Endothelial cell of umbilical vein (primary cell): Measurements from ENCODE around the gene GRM4. TPM values are rescaled to one million over a fixed set of nuclear protein-coding genes. Genes with fewer than 3 reads are reported as not detected.

Experiments
- BruUV-seq: library from RNA; stranded (reverse); fragments of 400-500 nt; replicated peaks from 2 replicates; lab custom pipeline; 2021; lab: Mats Ljungman, UMichigan
- CTCF ChIA-PET: fragments of 300-600, 350-600 bp; sonication (Branson Sonifier 250); formaldehyde crosslinking; loops from one replicate; lab custom pipeline; 2021; ENCODE audit warnings: antibody characterized with exemption, inconsistent platforms; lab: Charles Lee
- POLR2A ChIA-PET: fragments of 300-600, 350-600 bp; sonication (Branson Sonifier 250); formaldehyde crosslinking; loops from one replicate; lab custom pipeline; 2021; ENCODE audit warnings: antibody characterized with exemption, inconsistent platforms; lab: Charles Lee
- DNase-seq: peaks from one replicate; pipeline ENCODE4 v3.0.0-alpha.2; 2011; ENCODE audit warnings: low read depth, low spot score
- FAIRE-seq: peaks from 2 replicates; lab custom pipeline; 2011; peaks lifted over from hg19 to GRCh38; lab: Jason Lieb, UNC
- H2AFZ ChIP-seq: 2 replicates; pipeline ENCODE4 v1.6.0; 2012; ENCODE audit warnings: low read depth, low read length, control low read depth, inconsistent platforms
- H3K27ac ChIP-seq: 2 replicates; pipeline ENCODE4 v1.5.1; 2011; ENCODE audit warnings: low read depth, mild to moderate bottlenecking, control low read depth, low read length, moderate library complexity; ENCODE audit not compliant: insufficient read depth
- H3K27me3 ChIP-seq, 2 experiments: 2 replicates each; pipeline versions ENCODE4 v1.6.0 to v1.6.1; 2011; ENCODE audit warnings: low read length in 2 of 2, mixed read lengths in 1 of 2; ENCODE audit not compliant: control insufficient read depth in 2 of 2, insufficient read depth in 2 of 2
- H3K36me3 ChIP-seq, 2 experiments: 2 replicates in 1 of 2; 3 replicates in 1 of 2; pipeline ENCODE4 v1.5.1; 2011; ENCODE audit warnings: low read length in 2 of 2, mild to moderate bottlenecking in 1 of 2, moderate library complexity in 1 of 2; ENCODE audit not compliant: control insufficient read depth in 2 of 2, insufficient read depth in 2 of 2; ENCODE audit errors: extremely low read depth in 1 of 2
- H3K4me1 ChIP-seq: 3 replicates; pipeline ENCODE4 v1.5.1; 2011; ENCODE audit warnings: mild to moderate bottlenecking, low read length; ENCODE audit not compliant: control insufficient read depth, insufficient read depth; ENCODE audit errors: extremely low read depth
- H3K4me2 ChIP-seq: 2 replicates; pipeline ENCODE4 v1.6.1; 2011; ENCODE audit warnings: low read length, control low read depth, mixed read lengths; ENCODE audit not compliant: insufficient read depth
- H3K4me3 ChIP-seq, 3 experiments: fragments of 200-600 bp in 1 of 3; sonication (generic), shearing (Covaris generic) in 1 of 3; replicated peaks in 1 of 3; 2 replicates each; pipeline ENCODE4 v1.5.1; 2011 to 2016; ENCODE audit warnings: control low read depth in 3 of 3, low read length in 3 of 3, mild to moderate bottlenecking in 2 of 3, inconsistent platforms in 1 of 3, low read depth in 1 of 3, moderate library complexity in 1 of 3; ENCODE audit not compliant: insufficient read depth in 1 of 3
- H3K79me2 ChIP-seq: 2 replicates; pipeline ENCODE4 v1.6.0; 2012; ENCODE audit warnings: low read length, inconsistent platforms; ENCODE audit not compliant: control insufficient read depth, insufficient read depth
- H3K9ac ChIP-seq: replicated peaks from 2 replicates; pipeline ENCODE3; 2011; ENCODE audit warnings: low read length, control low read depth; ENCODE audit not compliant: insufficient read depth; ENCODE audit errors: extremely low read depth
- H3K9me1 ChIP-seq: replicated peaks from 3 replicates; pipeline ENCODE4 v1.6.0; 2011; ENCODE audit warnings: mild to moderate bottlenecking, low read length; ENCODE audit not compliant: control insufficient read depth, insufficient read depth; ENCODE audit errors: extremely low read depth
- H3K9me3 ChIP-seq: replicated peaks from 2 replicates; pipeline ENCODE4 v1.5.1; 2012; ENCODE audit warnings: low read length, inconsistent platforms; ENCODE audit not compliant: control insufficient read depth, insufficient read depth
- H4K20me1 ChIP-seq: replicated peaks from 2 replicates; pipeline ENCODE3; 2011; ENCODE audit warnings: mild to moderate bottlenecking, low read length; ENCODE audit not compliant: control insufficient read depth, insufficient read depth; ENCODE audit errors: extremely low read depth
- CTCF ChIP-seq, 2 donors: IDR thresholded peaks; 1 replicate in 1 of 2; 2 replicates in 1 of 2; pipeline ENCODE4 v1.5.1; 2011; ENCODE audit warnings: low read length in 2 of 2, mild to moderate bottlenecking in 2 of 2, moderate library complexity in 2 of 2, control low read depth in 1 of 2, inconsistent platforms in 1 of 2, low read depth in 1 of 2; ENCODE audit not compliant: insufficient read depth in 1 of 2; ENCODE audit errors: extremely low read depth in 1 of 2
- EZH2 ChIP-seq: IDR thresholded peaks from 2 replicates; pipeline ENCODE4 v1.6.1; 2012; ENCODE audit warnings: borderline replicate concordance, low read depth, mild to moderate bottlenecking, moderate library complexity, low read length, inconsistent platforms; ENCODE audit not compliant: severe bottlenecking
- FOS ChIP-seq: IDR thresholded peaks from 2 replicates; pipeline ENCODE4 v1.6.1; 2011; ENCODE audit warnings: mild to moderate bottlenecking, low read length, moderate library complexity, borderline replicate concordance; ENCODE audit not compliant: insufficient read depth
- GATA2 ChIP-seq: IDR thresholded peaks from 2 replicates; pipeline ENCODE4 v1.7.0; 2011; ENCODE audit warnings: low read depth, mild to moderate bottlenecking, moderate library complexity, mixed read lengths, low read length; ENCODE audit not compliant: insufficient read length, insufficient read depth
- JUN ChIP-seq: IDR thresholded peaks from 2 replicates; pipeline ENCODE4 v1.6.1; 2011; ENCODE audit warnings: borderline replicate concordance, low read depth; ENCODE audit not compliant: insufficient read length, insufficient read depth
- MAX ChIP-seq: IDR thresholded peaks from 2 replicates; pipeline ENCODE4 v1.6.1; 2011; ENCODE audit not compliant: insufficient read depth, insufficient read length
- MYC ChIP-seq: IDR thresholded peaks from one replicate; pipeline ENCODE4 v1.6.1; 2011; ENCODE audit warnings: mild to moderate bottlenecking, low read depth, low read length
- POLR2A ChIP-seq: IDR thresholded peaks from 2 replicates; pipeline ENCODE4 v1.6.1; 2012; ENCODE audit warnings: low read depth, mild to moderate bottlenecking, control low read depth, low read length
- POLR2AphosphoS5 ChIP-seq: IDR thresholded peaks from 2 replicates; pipeline ENCODE4 v1.6.1; 2012; ENCODE audit warnings: low read depth, mild to moderate bottlenecking, control low read depth, low read length, moderate library complexity; ENCODE audit not compliant: insufficient read depth
- dilution Hi-C: fragments of 300-500 bp; cut with MboI; formaldehyde crosslinking; loops from one replicate; pipeline ENCODE4 v1.15.0; 2019; ENCODE audit warnings: low sequenced_read_pairs; ENCODE audit not compliant: extremely low pct_ligation_motif_present
- intact Hi-C: fragments of 100-400 bp; cut with micrococcal nuclease; formaldehyde crosslinking; loops from one replicate; pipeline ENCODE4 v1.10.0; 2022
- polyA plus RNA-seq, 4 experiments: library from polyadenylated mRNA; depleted of rRNA in 3 of 4; stranded (reverse) in 3 of 4; unstranded in 1 of 4; fragments of >200 nt; gene quantifications; 2 replicates each; pipeline versions ENCODE4 v1.2.1 to v1.2.3, GENCODE V29; 2011 to 2012; ENCODE audit warnings: missing spikeins in 1 of 4
- total RNA-seq: library from RNA; stranded (reverse); gene quantifications from 2 replicates; pipeline ENCODE4 v1.2.3, GENCODE V29; 2021

Gene GRM4
- total and polyA plus RNA-seq, 2 donors (not counting 3 experiments of a cell fraction or from before 2014, with no cell fraction given): 0.03 TPM; not detected in 1

GRCh38 chr6:34056305-34057108 lies 89.4 kb downstream of the GRM4 start:
- ChIA-PET CTCF (interaction anchor here (1.6 to 1.7 kb wide), 2 partner anchors 11 to 96 kb away, joined by 3 to 5 read pairs; no protein-coding TSS in a partner anchor), POLR2A (no interaction called here)
- intact Hi-C loops: no loop called here
- Histone ChIP-seq H3K9ac (no peak overlapping the region), H3K79me2 (no peaks in the 10 kb centered on the region), H3K36me3 (no peaks in the 10 kb centered on the region), H3K27ac (no peak overlapping the region), H4K20me1 (no peaks in the 10 kb centered on the region), H3K4me2 (no peak overlapping the region), H2AFZ (no peak overlapping the region), H3K27me3 (peaks cover 0 to 1% of the 10 kb centered on the region in 2 experiments), H3K9me3 (no peaks in the 10 kb centered on the region), H3K9me1 (no peaks in the 10 kb centered on the region), H3K4me3 (no peak overlapping the region), H3K4me1 (no peaks in the 10 kb centered on the region)
- DNase-seq: peak; percentile 9
- no peak for TF ChIP-seq CTCF (IDR thresholded peaks at IDR 0.05; ENCODE audit: extremely low read depth in 1 of 2, insufficient read depth in 1 of 2, low read depth in 1 of 2, low read length in 2 of 2)
- TF ChIP-seq GATA2: no peak
- no peak for TF ChIP-seq FOS
- no peak for TF ChIP-seq MAX
- TF ChIP-seq POLR2AphosphoS5: no peak
- TF ChIP-seq MYC: no peak
- no peak for TF ChIP-seq JUN
- TF ChIP-seq POLR2A: no peak
- TF ChIP-seq EZH2: no peak
- dilution Hi-C loops: no loop called here
- no peak for FAIRE-seq
- no TSS peak for BruUV-seq
